Lower leg skin (tissue), 3 donors: ENCODE measurements around the gene SORBS2.
"Not testable (repeated sequence)": the region's sequence is repeated elsewhere in the genome, so short reads cannot be mapped to it uniquely, and the experiment has no call there.

Experiments
- CTCF ChIP-seq, 3 donors: fragments of 450-650 bp; IDR thresholded peaks; one replicate each; pipeline ENCODE4 v1.5.1; 2016; ENCODE audit warnings: antibody characterized with exemption in 3 of 3, mild to moderate bottlenecking in 3 of 3, moderate library complexity in 2 of 3
- POLR2A ChIP-seq, 2 donors: fragments of 450-650 bp; IDR thresholded peaks; one replicate each; pipeline ENCODE4 v1.6.1; 2016 to 2017; ENCODE audit warnings: antibody characterized with exemption in 2 of 2, mild to moderate bottlenecking in 1 of 2, moderate library complexity in 1 of 2

- not testable (repeated sequence) for TF ChIP-seq CTCF, POLR2A (IDR thresholded peaks at IDR 0.05)
Measured at GRCh38 chr4:185707622-185708021, 104.4 kb downstream of the SORBS2 start.
